H1 (cell line): ENCODE measurements around the gene STRIP2. TPM values are rescaled to one million over a fixed set of nuclear protein-coding genes. Genes with fewer than 3 reads are reported as not detected.

Source experiments
- CTCF ChIP-seq, 3 experiments: IDR thresholded peaks; 1 replicate in 2 of 3; 2 replicates in 1 of 3; pipeline versions ENCODE4 v1.5.1 to v1.6.1; 2011; ENCODE audit warnings: low read length in 3 of 3, mild to moderate bottlenecking in 3 of 3, inconsistent platforms in 2 of 3, low read depth in 1 of 3, moderate library complexity in 1 of 3; ENCODE audit not compliant: insufficient read depth in 1 of 3; ENCODE audit errors: control extremely low read depth in 1 of 3
- E2F6 ChIP-seq: IDR thresholded peaks from 2 replicates; pipeline ENCODE4 v1.6.1; 2012; ENCODE audit warnings: inconsistent platforms
- KDM4A ChIP-seq: IDR thresholded peaks from one replicate; pipeline ENCODE4 v1.7.1; 2012; ENCODE audit warnings: low read depth, mild to moderate bottlenecking, moderate library complexity, low read length, inconsistent platforms; ENCODE audit not compliant: severe bottlenecking
- RAD21 ChIP-seq, 2 experiments: IDR thresholded peaks in 1 of 2; conservative IDR thresholded peaks in 1 of 2; 2 replicates each; pipeline ENCODE4 v1.6.1; 2011; ENCODE audit warnings: low read depth in 2 of 2, low read length in 2 of 2, improper control_type of control experiment in 1 of 2, inconsistent platforms in 1 of 2, mild to moderate bottlenecking in 1 of 2, moderate library complexity in 1 of 2
- RBBP5 ChIP-seq: IDR thresholded peaks from 2 replicates; pipeline ENCODE4 v1.7.1; 2012; ENCODE audit warnings: low read depth, mild to moderate bottlenecking, inconsistent platforms, low read length, moderate library complexity, borderline replicate concordance
- RNF2 ChIP-seq: fragments of 200-900, 300-1000 bp; sonication (generic); IDR thresholded peaks from 2 replicates; pipeline ENCODE4 v1.7.1; 2016; ENCODE audit warnings: borderline replicate concordance, low read depth, mild to moderate bottlenecking, antibody characterized with exemption, low read length; ENCODE audit not compliant: poor library complexity, severe bottlenecking; ENCODE audit errors: missing control alignments
- polyA plus RNA-seq, 7 experiments: library from polyadenylated mRNA; depleted of rRNA in 3 of 7; stranded (reverse) in 5 of 7; unstranded in 2 of 7; fragments of >200 nt in 5 of 7; fragments of 200-250 nt in 2 of 7; gene quantifications; 1 replicate in 5 of 7; 2 replicates in 1 of 7; 4 replicates in 1 of 7; pipeline versions ENCODE4 v1.2.1 to v1.2.3, GENCODE V29; 2011 to 2013; ENCODE audit warnings: missing spikeins in 2 of 7, mixed read lengths in 2 of 7
- total RNA-seq: library from RNA; stranded (reverse); fragmentation: NEBNext Ultra II Directional; extraction: Animal tissue kit (Norgen Biotek cat#: 25700); gene quantifications from 2 replicates; pipeline ENCODE4 v1.2.1, GENCODE V29; 2021

STRIP2 gene
- total and polyA plus RNA-seq, 2 of the 8 experiments (the other 6 are each of a cell fraction or from before 2014, with no cell fraction given): 5.3 to 8.2 TPM

GRCh38 chr7:129502708-129503685, 68.8 kb downstream of the STRIP2 start (continued):
- TF ChIP-seq CTCF (IDR thresholded peaks at IDR 0.05; ENCODE audit: control extremely low read depth in 1 of 3, insufficient read depth in 1 of 3, low read depth in 1 of 3, low read length in 3 of 3): peak; percentile 32 to 49 (median 38)
- TF ChIP-seq KDM4A: peak; percentile 57
- TF ChIP-seq RNF2: peak; percentile 23
- 0 out of 2 replicates have a peak, but pooled peaks have one; percentile 38 for TF ChIP-seq E2F6
- TF ChIP-seq RBBP5: peak; percentile 71; the same call in 1 of the 2 replicates
- TF ChIP-seq RAD21 (IDR thresholded peaks at IDR 0.05 in 1 of 2, conservative IDR thresholded peaks at IDR 0.05 in 1 of 2; ENCODE audit: low read depth in 2 of 2, low read length in 2 of 2): peak; percentile 28 to 44
